ENCODE measurements around the gene TRAPPC11. TPM values are rescaled to one million over a fixed set of nuclear protein-coding genes. Genes with fewer than 3 reads are reported as not detected.
A peak's percentile ranks its signal among the peaks of the same experiment; 100 is the strongest.

The TRAPPC11 gene
- total and polyA plus RNA-seq, 2 of the 4 experiments (the other 2 are of a cell fraction), result 25.3 to 56.8 TPM

DNA sequence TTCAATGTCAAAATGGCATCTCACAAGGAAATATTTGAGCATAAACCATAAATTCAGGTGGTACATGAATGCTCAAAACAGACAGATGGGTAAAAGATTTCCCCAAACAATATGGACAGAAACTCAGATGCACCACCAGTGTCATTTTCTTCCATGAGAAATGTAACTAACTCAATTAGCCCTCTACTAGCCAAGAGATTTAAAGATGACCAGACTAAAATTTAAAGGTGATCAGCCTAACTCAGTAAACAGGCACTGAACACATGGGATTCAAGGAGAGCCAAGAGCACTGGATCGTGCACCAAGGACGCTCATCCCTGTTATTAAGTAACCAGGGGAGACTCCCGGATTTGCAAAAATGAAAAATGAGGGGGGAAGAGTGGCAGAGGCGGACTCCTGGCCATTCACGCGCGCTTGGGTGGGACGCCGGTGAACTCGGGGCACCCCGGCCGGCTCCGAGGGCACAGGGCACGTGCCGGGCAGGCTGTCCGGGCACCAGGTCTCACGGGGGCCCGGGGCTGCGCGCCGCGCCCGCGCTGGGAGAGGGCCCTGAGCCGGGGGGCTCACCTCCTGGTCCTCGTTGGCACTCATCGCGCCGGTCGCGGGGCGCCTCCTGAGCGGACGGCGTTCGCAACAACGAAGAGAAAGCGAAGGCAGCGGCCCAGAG lies 598 bp upstream of the TRAPPC11 start:
- WGBS, 2 experiments (ENCODE audit: extremely low coverage in 2 of 2, insufficient read length in 1 of 2), result 0% methylated on average over 2 of the region's 39 CpGs; no CpG with 5 or more reads in 1 of the 2 experiments
- Histone ChIP-seq H3K4ac (ENCODE audit: low read depth, low read length) (peak overlapping the region; percentile 4; the same call in 1 of the 2 replicates), H3K27ac (ENCODE audit: insufficient read depth, low read length) (peak overlapping the region; percentile 44), H2AFZ (replicated peaks; ENCODE audit: low read length, poor library complexity) (peak overlapping the region; percentile 91), H3K56ac (ENCODE audit: extremely low read depth, insufficient read depth, low read length) (peak overlapping the region; percentile 81), H3K18ac (ENCODE audit: low read depth, low read length) (no peak overlapping the region), H3K9me3 (ENCODE audit: control insufficient read depth, insufficient read depth, low read length) (no peaks in the 10 kb centered on the region), H2BK15ac (ENCODE audit: low read depth, low read length) (no peak overlapping the region), H3K4me3 (ENCODE audit: insufficient read depth, low read depth, low read length) (peak overlapping the region; percentile 98), H2BK120ac (ENCODE audit: low read depth, low read length) (no peak overlapping the region), H3K14ac (replicated peaks; ENCODE audit: low read depth, low read length) (peak overlapping the region; percentile 62), H4K8ac (ENCODE audit: low read depth in 2 of 2, low read length in 2 of 2) (peak overlapping the region; percentile 44 to 56; a peak in 3 of 4 replicates), H3K23ac (ENCODE audit: low read depth, low read length) (peak overlapping the region; percentile 61), H4K20me1 (ENCODE audit: insufficient read depth, low read length) (no peaks in the 10 kb centered on the region), H2AK5ac (ENCODE audit: low read depth, low read length) (no peak overlapping the region; the same call in 1 of the 2 replicates), H4K5ac (ENCODE audit: low read depth, low read length) (peak overlapping the region; percentile 8; the same call in 1 of the 2 replicates), H3K9ac (ENCODE audit: low read depth, low read length) (peak overlapping the region; percentile 99), H3K9me1 (ENCODE audit: insufficient read depth, low read length) (no peaks in the 10 kb centered on the region), H2AK9ac (replicated peaks; ENCODE audit: low read depth, low read length, poor library complexity) (peak overlapping the region; percentile 0), H3K4me2 (ENCODE audit: low read depth, low read length) (peak overlapping the region; percentile 95), H3K27me3 (ENCODE audit: control insufficient read depth, insufficient read depth, low read length) (no peaks in the 10 kb centered on the region), H2BK5ac (ENCODE audit: low read depth, low read length, poor library complexity, severe bottlenecking) (peak overlapping the region; percentile 22), H2BK20ac (ENCODE audit: low read depth, low read length) (no peak overlapping the region), H3K4me1 (ENCODE audit: control insufficient read depth, insufficient read depth, low read length) (no peaks in the 10 kb centered on the region; the same call in 1 of the 2 replicates), H3K36me3 (ENCODE audit: control insufficient read depth, insufficient read depth, low read length) (no peaks in the 10 kb centered on the region; the same call in 1 of the 2 replicates), H4K91ac (ENCODE audit: insufficient read depth, low read depth, low read length) (no peak overlapping the region), H3K79me1 (ENCODE audit: low read depth in 1 of 2, low read length in 2 of 2) (peaks cover 12 to 31% of the 10 kb centered on the region in 2 experiments)
- peak; percentile 25 for ATAC-seq (ENCODE audit: low read depth)
- ChIA-PET POLR2A (ENCODE audit: unreplicated experiment) (no interaction called here), CTCF (no interaction called here)
- intact Hi-C loops (cut with micrococcal nuclease), result loop anchor here (1.0 kb wide), 2 partner anchors 154 to 186 kb away; no protein-coding TSS in a partner anchor
- in situ Hi-C loops (cut with MboI; ENCODE audit: low sequenced_read_pairs), result no loop called here
- TF ChIP-seq BHLHE40 (IDR thresholded peaks at IDR 0.05; ENCODE audit: low read depth, low read length), result peak; percentile 68
- TF ChIP-seq RAD21 (IDR thresholded peaks at IDR 0.05; ENCODE audit: low read length), result no peak
- dilution Hi-C loops (cut with HindIII; ENCODE audit: low sequenced_read_pairs, unreplicated experiment), result no loop called here
- BruUV-seq (replicated peaks), result no TSS peak
- peak; percentile 10 for DNase-seq
